Nephron (organoid): Measurements from ENCODE around the gene ETV1.
A peak's percentile ranks its signal among the peaks of the same experiment; 100 is the strongest.
"Not testable (repeated sequence)": the region's sequence is repeated elsewhere in the genome, so short reads cannot be mapped to it uniquely, and the experiment has no call there.

Experiments used
- H3K27ac Mint-ChIP-seq, 3 experiments: 2 replicates each; pipeline ENCODE4 v1.8.0; 2020; ENCODE audit warnings: mixed read lengths in 3 of 3, mild to moderate bottlenecking in 2 of 3, moderate library complexity in 1 of 3
- H3K27me3 Mint-ChIP-seq: 2 replicates; pipeline ENCODE4 v1.8.0; 2021; ENCODE audit warnings: low read depth, mild to moderate bottlenecking, moderate library complexity, mixed read lengths
- H3K36me3 Mint-ChIP-seq: 2 replicates; pipeline ENCODE4 v1.8.0; 2020; ENCODE audit warnings: low read depth, mixed read lengths
- H3K4me1 Mint-ChIP-seq: 2 replicates; pipeline ENCODE4 v1.8.0; 2020; ENCODE audit warnings: mixed read lengths
- H3K4me3 Mint-ChIP-seq, 3 experiments: 2 replicates each; pipeline ENCODE4 v1.8.0; 2020; ENCODE audit warnings: mild to moderate bottlenecking in 3 of 3, mixed read lengths in 3 of 3, moderate library complexity in 2 of 3
- H3K9me3 Mint-ChIP-seq: 2 replicates; pipeline ENCODE4 v1.8.0; 2020; ENCODE audit warnings: mixed read lengths
- TF ChIP-seq, protein P1 (sequence below), 3 experiments: fragments of 200-600 bp; sonication (generic); IDR thresholded peaks; one replicate each; pipeline ENCODE4 v1.5.0; 2021; ENCODE audit warnings: antibody characterized with exemption in 3 of 3; ENCODE audit not compliant: unreplicated experiment in 3 of 3

ETV1 gene

DNA sequence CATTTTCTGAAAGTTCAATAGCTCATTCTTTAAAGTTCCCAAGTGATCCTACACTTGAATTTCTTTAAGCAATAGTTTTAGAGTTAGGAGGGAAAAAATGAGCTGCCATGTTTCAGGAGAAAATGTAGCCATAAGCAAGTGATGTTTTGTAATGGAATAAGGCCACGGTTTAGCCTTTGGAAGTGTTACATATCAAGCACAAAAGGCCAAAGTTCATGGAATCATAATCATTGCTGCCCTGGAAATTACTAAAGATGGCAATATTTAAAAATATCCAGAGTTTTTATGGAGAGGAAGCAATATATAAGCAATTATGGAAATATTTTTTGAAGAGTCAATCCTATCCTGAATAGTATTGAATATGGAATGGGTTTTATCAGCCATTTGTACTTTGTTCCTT lies 68.4 kb downstream of the ETV1 start:
- Mint-ChIP-seq H3K9me3 (no peaks in the 10 kb centered on the region), H3K36me3 (peaks cover 9% of the 10 kb centered on the region), H3K27ac (peak overlapping the region in 1 of 3 experiments; percentile 94), H3K4me1 (peaks cover 24% of the 10 kb centered on the region), H3K27me3 (no peaks in the 10 kb centered on the region), H3K4me3 (no peak overlapping the region)
- TF ChIP-seq, protein P1, sequence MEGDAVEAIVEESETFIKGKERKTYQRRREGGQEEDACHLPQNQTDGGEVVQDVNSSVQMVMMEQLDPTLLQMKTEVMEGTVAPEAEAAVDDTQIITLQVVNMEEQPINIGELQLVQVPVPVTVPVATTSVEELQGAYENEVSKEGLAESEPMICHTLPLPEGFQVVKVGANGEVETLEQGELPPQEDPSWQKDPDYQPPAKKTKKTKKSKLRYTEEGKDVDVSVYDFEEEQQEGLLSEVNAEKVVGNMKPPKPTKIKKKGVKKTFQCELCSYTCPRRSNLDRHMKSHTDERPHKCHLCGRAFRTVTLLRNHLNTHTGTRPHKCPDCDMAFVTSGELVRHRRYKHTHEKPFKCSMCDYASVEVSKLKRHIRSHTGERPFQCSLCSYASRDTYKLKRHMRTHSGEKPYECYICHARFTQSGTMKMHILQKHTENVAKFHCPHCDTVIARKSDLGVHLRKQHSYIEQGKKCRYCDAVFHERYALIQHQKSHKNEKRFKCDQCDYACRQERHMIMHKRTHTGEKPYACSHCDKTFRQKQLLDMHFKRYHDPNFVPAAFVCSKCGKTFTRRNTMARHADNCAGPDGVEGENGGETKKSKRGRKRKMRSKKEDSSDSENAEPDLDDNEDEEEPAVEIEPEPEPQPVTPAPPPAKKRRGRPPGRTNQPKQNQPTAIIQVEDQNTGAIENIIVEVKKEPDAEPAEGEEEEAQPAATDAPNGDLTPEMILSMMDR (IDR thresholded peaks at IDR 0.05; ENCODE audit: unreplicated experiment in 3 of 3) = no peak

DNA sequence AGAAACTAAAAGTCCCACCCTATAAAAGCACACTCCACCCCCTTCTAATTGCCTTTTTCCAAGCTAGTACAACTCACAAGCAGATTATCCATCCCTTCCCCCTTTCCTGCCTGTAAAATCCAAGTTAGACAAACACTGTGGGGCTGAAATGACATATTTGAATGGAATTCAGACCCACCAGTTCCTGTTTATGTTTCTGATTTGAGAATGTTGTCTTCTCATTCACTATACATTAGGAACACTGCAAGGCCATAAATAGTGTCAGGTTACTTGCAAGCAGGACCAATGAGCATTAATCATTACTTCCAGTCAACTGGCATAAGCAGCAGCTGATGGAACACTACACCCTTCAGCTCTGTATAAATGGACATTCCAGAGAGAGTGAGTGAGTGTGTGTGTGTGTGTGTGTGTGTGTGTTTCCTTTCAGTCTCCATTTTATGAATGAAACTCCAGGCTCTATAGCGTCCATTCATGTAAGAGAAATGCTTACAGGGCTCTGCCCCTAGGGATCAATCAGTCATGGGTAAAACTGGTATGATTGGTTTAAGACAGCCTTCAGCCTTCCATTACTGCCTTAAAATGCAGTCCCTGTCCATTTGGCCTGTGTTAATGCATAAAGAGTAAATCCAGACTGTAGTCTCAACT lies 69.3 kb downstream of the ETV1 start:
- TF ChIP-seq, protein P1 (IDR thresholded peaks at IDR 0.05; ENCODE audit: unreplicated experiment in 3 of 3) = no peak
- Mint-ChIP-seq H3K4me3 (peak overlapping the region; percentile 27 to 62 (median 27)), H3K27ac (peak overlapping the region; percentile 93 to 94 (median 94)), H3K9me3 (no peaks in the 10 kb centered on the region), H3K36me3 (peaks cover 10% of the 10 kb centered on the region), H3K27me3 (no peaks in the 10 kb centered on the region), H3K4me1 (peaks cover 23% of the 10 kb centered on the region)

DNA sequence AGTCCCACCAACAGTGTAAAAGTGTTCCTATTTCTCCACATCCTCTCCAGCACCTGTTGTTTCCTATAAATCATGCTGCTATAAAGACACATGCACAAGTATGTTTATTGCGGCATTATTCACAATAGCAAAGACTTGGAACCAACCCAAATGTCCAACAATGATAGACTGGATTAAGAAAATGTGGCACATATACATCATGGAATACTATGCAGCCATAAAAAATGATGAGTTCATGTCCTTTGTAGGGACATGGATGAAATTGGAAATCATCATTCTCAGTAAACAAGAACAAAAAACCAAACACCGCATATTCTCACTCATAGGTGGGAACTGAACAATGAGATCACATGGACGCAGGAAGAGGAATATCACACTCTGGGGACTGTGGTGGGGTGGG lies 71.1 kb downstream of the ETV1 start:
- not testable (repeated sequence) for H3K9me3 Mint-ChIP-seq, H3K27me3 Mint-ChIP-seq, H3K27ac Mint-ChIP-seq, H3K4me3 Mint-ChIP-seq, H3K36me3 Mint-ChIP-seq
- peaks cover 21% of the 10 kb centered on the region for H3K4me1 Mint-ChIP-seq

DNA sequence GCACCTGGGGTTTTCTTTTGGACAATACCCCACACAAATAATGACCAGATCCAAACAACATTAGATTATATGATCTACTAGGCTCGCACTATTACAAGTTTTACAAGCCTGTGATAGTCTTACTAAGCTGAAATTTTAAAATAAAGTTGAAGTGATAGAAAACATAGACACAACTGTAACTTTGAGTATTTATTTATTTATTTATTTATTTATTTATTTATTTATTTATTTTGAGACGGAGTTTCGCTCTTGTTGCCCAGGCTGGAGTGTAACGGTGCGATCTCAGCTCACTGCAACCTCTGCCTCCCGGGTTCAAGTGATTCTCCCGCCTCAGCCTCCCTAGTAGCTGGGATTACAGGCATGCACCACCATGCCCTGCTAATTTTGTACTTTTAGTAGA lies 72.4 kb downstream of the ETV1 start:
- H3K4me3 Mint-ChIP-seq, H3K27ac Mint-ChIP-seq, H3K36me3 Mint-ChIP-seq, H3K9me3 Mint-ChIP-seq, H3K27me3 Mint-ChIP-seq: not testable (repeated sequence)
- H3K4me1 Mint-ChIP-seq = peaks cover 29% of the 10 kb centered on the region

DNA sequence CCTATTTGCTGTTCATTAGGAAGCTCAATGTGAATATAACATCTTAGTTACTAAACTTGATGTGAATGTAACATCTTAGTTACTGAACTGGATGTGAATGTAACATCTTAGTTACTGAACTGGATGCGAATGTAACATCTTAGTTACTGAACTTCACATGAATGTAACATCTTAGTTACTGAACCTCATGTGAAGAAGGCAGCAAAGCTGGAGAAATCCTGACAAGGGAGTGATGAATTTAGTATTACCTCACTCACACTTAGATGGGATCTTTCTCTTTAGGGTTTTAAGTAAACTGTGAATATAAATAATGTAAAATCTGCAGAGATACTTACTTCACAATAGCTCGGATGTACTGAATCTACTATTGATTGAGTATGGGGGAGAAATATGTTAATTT lies 73.6 kb downstream of the ETV1 start:
- TF ChIP-seq, protein P1 (IDR thresholded peaks at IDR 0.05; ENCODE audit: unreplicated experiment in 3 of 3) = no peak
- Mint-ChIP-seq H3K27ac (peak overlapping the region in 1 of 3 experiments; percentile 41), H3K27me3 (no peaks in the 10 kb centered on the region), H3K4me1 (peaks cover 38% of the 10 kb centered on the region), H3K36me3 (peaks cover 7% of the 10 kb centered on the region), H3K4me3 (no peak overlapping the region), H3K9me3 (no peaks in the 10 kb centered on the region)

DNA sequence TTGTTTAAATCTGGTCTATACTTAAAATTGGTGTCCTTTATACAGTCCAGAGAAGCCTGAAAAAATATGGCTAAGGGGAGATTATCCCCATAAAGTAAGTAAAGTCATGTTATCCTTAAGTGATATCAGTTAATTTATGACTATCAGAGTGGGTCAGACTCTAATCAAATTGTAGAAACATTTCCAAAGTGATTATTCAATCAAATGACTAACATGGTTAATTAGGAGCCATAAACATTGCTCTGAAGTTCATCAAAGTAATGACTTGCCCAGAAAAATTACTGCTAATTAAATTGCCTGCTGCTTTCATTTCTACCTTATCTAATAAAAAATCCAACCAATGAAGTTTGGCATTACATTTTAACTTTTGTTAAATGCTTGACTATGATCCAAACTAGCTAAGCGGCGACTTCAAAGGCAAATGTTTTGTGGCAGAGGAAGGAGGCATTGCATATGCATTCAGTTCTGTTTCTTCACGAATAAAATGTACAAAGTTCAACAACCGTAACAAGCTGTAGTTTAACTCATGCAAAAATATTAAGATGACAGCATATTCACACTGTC lies 76.7 kb downstream of the ETV1 start:
- TF ChIP-seq, protein P1 (IDR thresholded peaks at IDR 0.05; ENCODE audit: unreplicated experiment in 3 of 3) = no peak
- H3K9me3 Mint-ChIP-seq = no peaks in the 10 kb centered on the region
- H3K4me3 Mint-ChIP-seq = no peak overlapping the region
- H3K36me3 Mint-ChIP-seq = peaks cover 3% of the 10 kb centered on the region
- no peaks in the 10 kb centered on the region for H3K27me3 Mint-ChIP-seq
- H3K27ac Mint-ChIP-seq = peak overlapping the region in 2 of 3 experiments; percentile 48 to 58
- H3K4me1 Mint-ChIP-seq = peaks cover 24% of the 10 kb centered on the region

GRCh38 chr7:13911909-13912308 lies 77.6 kb downstream of the ETV1 start:
- TF ChIP-seq, protein P1 (IDR thresholded peaks at IDR 0.05; ENCODE audit: unreplicated experiment in 3 of 3) = no peak
- Mint-ChIP-seq H3K27me3 (no peaks in the 10 kb centered on the region), H3K4me1 (peaks cover 24% of the 10 kb centered on the region), H3K4me3 (no peak overlapping the region), H3K27ac (peak overlapping the region in 1 of 3 experiments; percentile 43), H3K9me3 (no peaks in the 10 kb centered on the region), H3K36me3 (peaks cover 3% of the 10 kb centered on the region)
